T-helper 9 cell (primary cell): ENCODE data around the gene XXYLT1.

Source experiments
- DNase-seq: peaks from one replicate; pipeline ENCODE4 v3.0.0-alpha.2; 2020

XXYLT1 gene

DNA sequence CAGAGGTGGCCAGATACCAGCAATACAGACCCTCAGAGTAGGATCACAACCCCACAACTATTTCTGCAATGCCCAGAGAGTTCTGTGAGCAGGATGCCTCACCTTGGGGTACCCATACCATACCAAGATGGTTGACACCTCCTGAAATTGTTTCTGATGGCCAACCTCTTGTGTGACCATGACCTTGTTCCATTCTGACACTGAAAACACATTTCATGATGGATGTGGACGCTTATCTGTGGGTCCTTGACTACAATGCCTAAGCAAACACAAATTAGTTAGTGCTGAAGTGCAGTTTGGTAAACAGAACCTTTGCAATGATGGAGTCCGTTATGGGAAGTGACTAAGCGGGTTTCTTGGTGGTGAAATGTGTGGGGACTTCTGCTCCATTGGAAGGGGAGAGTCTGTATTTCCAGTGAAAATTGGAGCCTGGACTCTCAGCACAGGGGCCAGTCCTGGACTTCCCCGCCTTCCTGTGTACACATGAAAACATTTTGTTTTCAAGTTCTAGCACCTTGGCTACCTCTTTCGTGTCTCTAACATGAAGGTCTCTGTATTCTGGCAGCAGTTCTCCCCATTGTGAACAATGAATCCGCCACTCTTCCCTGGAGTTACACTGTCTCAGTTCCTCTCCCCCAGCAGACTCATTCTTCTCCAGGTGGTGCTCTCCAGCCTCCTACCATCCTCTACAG is 106.2 kb downstream of the XXYLT1 start:
- DNase-seq = no peak

DNA sequence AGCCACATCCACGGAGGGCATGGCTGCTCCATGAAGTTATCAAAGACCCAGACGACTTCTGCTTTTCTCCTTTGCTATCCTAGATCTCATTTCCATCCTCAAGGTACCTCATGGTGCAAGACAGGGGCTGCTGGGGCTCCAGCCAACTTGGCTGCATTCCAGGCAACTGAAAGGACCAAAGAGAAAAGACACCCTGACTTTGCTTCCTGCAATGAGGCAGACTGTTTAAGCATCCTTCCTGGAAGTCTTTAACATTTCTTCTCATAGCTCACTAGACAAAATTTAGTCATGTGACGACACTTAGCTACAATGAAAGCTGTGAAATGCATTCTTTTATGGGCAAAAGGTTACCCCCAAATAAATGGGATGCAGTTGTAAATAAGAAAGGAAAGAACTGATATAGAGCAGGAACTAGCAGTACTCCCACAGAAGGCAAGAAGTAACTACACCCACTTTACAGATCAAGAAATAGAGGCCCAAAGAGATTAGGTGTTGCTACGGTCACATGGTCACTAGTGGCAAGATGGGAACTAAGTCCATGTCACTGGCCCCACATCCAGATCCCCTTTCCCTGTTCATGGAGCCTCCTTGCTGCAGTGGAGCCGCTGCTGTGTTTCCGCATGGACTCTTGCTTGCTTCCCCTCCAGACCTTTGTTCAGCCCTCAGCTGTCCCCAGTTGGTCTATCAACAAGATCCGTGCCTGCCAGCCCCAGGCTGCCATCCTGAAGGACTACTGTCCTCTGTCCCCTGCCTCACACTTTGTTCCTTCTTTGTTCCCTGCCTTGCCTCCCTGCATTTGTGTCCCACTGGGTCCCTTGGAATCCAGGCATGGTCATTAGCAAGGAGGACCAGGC is 107.0 kb downstream of the XXYLT1 start:
- DNase-seq = no peak

GRCh38 chr3:195162816-195163215 is 108.1 kb downstream of the XXYLT1 start:
- no peak for DNase-seq

- DNase-seq = no peak
Observed at GRCh38 chr3:195162033-195162669, 108.8 kb downstream of the XXYLT1 start.

DNA sequence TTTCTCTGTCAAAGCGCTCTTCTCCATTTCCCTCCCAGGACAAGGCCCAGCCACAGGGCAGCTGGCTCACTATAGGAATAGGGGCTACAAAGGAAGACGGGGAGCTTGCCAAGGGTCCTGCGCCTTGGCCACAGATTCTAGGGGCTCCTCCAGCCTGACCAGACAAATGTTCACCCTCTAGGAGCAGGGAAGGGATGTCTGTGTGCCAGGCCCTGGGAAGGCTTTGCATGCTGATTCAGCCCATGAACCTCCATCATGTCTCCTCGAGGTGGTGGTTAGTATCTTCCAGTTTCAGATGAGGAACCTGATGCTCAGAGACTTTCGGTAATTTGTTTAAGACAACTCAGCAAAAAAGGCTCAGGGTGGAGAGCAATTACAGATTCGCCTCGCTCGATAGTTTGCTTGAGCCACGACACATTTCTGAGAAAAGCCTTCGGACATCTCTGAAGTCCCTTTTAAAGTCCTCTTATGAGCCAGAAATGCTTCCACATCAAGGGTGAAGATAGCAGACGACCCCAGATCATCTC is 110.0 kb downstream of the XXYLT1 start:
- no peak for DNase-seq

- DNase-seq = no peak
Observed at GRCh38 chr3:195160257-195160898, 110.6 kb downstream of the XXYLT1 start.

- no peak for DNase-seq
Observed at GRCh38 chr3:195159814-195160165, 111.2 kb downstream of the XXYLT1 start.

DNA sequence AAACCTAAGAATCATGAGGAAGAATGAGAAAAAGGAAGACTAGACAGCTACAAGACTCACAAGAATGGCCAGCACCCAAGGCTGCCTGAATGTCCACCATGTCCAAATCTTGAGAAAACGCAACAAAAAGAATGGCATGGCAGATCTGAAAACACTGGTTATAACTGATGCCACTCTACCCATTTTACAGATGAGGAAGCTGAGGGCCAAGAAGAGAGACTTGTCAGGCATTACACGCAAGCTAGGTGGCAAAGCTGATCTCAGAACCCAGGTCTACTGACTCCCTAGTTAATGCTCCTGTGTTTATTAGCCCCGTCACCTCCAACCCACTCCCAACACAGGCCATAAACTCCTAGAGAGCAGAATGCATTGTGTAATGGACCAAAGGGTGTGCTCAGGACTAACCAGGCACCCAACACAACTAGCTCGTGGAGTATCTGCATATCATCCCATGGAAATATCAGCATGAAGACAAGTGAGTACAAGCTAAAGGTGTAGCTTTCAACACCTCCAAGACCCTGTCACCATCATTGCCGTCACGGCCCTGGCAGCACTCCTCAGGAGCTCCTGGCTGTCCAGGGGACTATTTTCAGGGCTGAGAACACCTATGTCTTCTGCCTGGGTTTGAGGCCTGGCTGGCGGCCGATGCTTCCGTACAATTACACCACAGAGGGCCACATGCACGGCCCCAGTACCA is 111.7 kb downstream of the XXYLT1 start:
- no peak for DNase-seq

DNA sequence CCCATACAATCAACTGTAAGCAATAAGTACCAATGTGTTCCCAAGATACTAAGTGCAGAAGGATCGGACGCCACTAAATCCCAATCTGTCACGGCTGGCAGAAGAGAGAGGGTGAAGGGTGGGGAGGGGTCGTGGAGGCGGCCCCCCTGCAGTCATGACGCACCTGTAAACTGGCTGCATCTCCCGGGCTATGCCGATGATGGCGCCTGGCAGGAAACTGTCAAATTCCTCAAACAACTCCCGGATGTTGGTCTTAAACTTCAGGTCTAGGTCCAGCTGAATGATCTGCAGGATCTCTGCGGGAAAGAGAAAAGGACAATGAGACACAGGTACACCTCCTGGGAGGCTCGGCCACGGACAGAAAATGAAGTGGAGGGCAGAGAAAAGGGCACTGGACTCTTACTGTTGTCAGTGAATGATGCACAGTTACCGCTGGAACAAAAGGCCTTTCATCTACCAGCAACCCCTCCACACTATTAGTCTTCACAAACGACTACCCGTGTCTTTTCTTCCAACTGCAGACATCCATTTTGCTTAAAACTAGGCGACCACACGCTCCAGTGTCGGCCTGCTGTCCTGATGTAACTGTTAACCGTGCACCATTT is 114.6 kb downstream of the XXYLT1 start:
- no peak for DNase-seq

DNA sequence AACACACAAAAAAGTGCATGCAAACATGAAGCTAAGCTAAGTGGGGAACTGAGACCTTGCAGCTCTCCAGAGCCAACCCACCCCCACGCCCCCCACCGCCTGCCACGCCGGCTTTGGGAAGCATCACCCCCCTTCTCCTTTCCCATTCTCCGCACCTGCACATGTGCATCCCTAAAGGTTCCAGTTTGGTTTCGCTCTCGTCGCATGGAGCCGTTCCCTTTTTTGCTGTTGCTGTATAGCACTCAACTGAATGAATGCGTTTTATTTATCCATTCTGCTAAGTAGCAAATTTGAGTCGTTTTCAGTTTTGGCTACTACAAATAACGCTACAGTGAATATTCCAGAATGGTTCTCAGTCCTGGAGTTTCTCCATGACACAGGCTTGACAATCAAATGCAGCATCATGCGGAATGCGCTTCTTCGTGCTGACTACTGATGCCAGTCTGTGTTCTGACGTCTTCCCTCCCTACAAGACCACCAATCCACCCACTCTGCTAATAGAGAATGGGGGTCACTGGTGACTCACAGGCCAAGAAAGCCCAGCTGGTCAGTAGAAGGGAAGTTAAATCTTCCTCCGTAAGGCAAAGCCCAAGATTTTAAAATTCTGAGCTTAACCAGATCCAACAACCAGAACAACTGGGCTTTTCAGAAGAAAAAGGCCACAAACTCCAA is 115.3 kb downstream of the XXYLT1 start:
- no peak for DNase-seq

- DNase-seq = no peak
Observed at GRCh38 chr3:195154793-195155535, 116.0 kb downstream of the XXYLT1 start.

GRCh38 chr3:195154111-195154791 is 116.7 kb downstream of the XXYLT1 start:
- no peak for DNase-seq

DNA sequence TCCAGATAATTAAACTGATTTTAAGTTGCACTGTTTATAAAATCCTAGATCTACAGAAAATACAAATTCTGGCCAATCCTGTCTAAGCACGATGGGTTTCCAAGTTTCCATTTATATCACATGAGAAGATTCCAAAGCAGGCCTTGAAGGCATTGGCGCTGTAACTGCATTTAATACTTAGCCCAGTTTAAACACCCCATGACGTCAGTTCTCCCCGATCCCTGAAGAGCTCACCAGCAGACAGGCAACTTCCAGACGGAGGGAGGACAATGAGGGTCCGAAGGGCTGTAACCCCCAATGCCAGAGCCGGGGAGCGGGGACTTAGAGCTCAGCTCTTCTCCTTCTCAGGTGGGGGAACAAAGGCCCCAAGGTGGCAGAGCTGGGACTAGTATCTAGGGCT is 117.3 kb downstream of the XXYLT1 start:
- DNase-seq = no peak

DNA sequence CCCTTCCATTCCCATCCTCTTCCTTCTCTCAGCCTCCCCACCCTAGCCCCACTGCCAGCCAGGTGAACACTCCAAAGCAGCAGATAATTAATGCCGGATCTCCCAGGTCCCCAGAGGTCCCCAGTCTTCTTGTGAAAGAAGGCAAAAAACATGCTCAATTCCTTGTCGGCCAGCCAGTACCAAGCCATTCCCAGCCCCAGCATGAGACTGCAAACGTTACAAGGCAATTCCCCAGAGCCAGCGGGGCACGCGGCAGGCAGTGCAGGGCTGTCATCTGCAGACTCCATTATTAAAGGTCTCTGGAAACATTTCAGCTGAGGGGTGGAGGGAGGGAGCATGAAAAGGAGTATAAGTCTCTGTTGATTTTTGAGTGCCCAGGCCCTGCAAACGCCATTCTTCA is 117.8 kb downstream of the XXYLT1 start:
- DNase-seq = no peak

- DNase-seq = no peak
Observed at GRCh38 chr3:195151866-195152541, 119.0 kb downstream of the XXYLT1 start.

GRCh38 chr3:195151402-195151801 is 119.6 kb downstream of the XXYLT1 start:
- DNase-seq = no peak

DNA sequence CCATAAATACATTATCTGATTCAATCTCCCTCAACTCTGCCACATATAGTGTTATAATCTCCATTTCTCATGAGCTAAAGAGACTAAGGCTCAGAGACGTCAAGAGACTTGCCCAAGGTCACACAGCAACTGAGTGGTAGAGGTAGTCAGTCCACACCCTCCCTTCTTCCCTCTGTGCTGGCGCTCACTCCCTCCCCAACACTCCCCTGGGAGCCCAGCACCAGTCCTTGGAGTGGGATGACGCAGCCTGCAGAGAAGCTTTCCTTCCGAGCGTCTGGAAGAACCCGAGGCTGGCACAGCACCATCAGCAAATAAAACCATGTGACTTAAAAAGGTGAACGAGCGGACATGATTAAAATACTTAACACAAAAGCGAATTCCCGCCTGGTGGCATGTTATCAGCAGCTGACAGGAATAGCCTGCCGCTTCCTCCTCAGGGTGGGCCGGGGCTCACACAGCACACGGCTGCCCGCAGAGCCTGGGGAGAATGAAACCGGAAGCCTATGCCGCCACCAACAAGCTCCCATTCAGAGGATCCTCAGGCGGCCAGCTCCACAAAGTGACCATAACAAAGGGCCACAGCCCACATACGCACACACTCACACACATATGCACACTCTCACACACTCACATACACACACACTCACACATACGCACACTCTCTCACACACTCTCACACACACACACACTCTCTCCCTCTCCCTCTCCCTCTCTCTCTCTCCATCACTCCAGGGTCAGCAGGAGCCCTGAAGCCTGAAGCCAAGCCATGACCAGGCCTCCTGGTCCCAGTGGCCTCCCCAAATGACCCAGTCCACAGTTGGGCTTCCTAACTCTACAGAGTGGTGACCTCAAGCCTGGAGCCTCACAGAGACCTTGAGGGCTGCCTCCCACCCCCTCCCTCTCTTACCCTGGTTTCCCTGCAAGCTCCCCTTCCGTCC is 120.5 kb downstream of the XXYLT1 start:
- no peak for DNase-seq
